Measurements from ENCODE around the gene PLET1. TPM values are rescaled to one million over a fixed set of nuclear protein-coding genes. Genes with fewer than 3 reads are reported as not detected.
"Not testable (repeated sequence)": the region's sequence is repeated elsewhere in the genome, so short reads cannot be mapped to it uniquely, and the experiment has no call there.

The PLET1 gene
- total RNA-seq, 1 donor from 2014 or later, result not detected

DNA sequence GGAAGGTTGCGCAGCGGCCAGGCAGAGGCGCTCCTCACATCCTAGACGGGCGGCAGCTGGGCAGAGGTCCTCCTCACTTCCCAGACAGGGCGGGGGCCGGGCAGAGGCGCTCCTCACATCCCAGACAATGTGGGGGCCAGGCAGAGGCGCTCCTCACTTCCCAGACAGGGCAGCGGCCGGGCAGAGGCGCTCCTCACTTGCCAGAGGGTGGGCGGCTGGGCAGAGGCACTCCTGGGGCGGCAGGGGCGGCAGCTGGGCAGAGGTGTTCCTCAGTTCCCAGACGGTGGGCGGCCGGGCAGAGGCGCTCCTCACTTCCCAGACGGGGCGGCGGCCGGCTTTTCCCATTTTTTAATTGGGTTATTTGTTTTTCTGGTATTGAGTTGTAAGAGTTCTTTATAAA is 54.6 kb downstream of the PLET1 start:
- peaks cover 7% of the 10 kb centered on the region for H3K36me3 Mint-ChIP-seq (ENCODE audit: low read depth)
- H3K9me3 Mint-ChIP-seq (ENCODE audit: low read depth), result peaks cover 4% of the 10 kb centered on the region
- DNase-seq (ENCODE audit: low spot score), result peak; percentile 77
- H3K4me1 Mint-ChIP-seq (ENCODE audit: low read depth), result no peaks in the 10 kb centered on the region
- H3K4me3 Mint-ChIP-seq (ENCODE audit: unreplicated experiment), result no peak overlapping the region
- TF ChIP-seq, protein P1, sequence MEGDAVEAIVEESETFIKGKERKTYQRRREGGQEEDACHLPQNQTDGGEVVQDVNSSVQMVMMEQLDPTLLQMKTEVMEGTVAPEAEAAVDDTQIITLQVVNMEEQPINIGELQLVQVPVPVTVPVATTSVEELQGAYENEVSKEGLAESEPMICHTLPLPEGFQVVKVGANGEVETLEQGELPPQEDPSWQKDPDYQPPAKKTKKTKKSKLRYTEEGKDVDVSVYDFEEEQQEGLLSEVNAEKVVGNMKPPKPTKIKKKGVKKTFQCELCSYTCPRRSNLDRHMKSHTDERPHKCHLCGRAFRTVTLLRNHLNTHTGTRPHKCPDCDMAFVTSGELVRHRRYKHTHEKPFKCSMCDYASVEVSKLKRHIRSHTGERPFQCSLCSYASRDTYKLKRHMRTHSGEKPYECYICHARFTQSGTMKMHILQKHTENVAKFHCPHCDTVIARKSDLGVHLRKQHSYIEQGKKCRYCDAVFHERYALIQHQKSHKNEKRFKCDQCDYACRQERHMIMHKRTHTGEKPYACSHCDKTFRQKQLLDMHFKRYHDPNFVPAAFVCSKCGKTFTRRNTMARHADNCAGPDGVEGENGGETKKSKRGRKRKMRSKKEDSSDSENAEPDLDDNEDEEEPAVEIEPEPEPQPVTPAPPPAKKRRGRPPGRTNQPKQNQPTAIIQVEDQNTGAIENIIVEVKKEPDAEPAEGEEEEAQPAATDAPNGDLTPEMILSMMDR (IDR thresholded peaks at IDR 0.05), result no peak
- peaks cover 13% of the 10 kb centered on the region for H3K27me3 Mint-ChIP-seq (ENCODE audit: low read depth)
- H3K27ac Mint-ChIP-seq (ENCODE audit: unreplicated experiment), result no peak overlapping the region

DNA sequence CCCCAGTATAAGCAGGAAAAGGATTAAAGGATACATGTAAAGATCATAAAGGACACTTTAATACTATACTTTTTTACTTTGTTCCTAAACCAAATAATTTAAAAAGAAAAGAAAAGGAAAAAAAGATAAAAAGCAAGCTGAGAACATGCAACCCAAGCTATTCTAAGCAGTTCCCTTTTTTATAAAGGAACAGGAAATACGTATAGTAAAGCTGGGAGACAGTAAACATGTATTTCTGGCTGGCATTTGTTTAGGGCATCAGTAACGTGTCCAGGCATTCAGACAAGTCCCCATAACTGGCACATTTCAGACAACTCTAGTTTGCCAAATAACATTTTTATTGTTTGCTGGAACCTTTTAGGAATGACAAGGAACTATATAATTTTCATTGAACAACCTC is 60.4 kb downstream of the PLET1 start:
- Mint-ChIP-seq H3K27ac (ENCODE audit: unreplicated experiment) (no peak overlapping the region), H3K9me3 (ENCODE audit: low read depth) (no peaks in the 10 kb centered on the region), H3K4me3 (ENCODE audit: unreplicated experiment) (no peak overlapping the region), H3K4me1 (ENCODE audit: low read depth) (peaks cover 5% of the 10 kb centered on the region), H3K27me3 (ENCODE audit: low read depth) (peaks cover 18% of the 10 kb centered on the region), H3K36me3 (ENCODE audit: low read depth) (peaks cover 4% of the 10 kb centered on the region)
- TF ChIP-seq, protein P1 (IDR thresholded peaks at IDR 0.05), result no peak
- DNase-seq (ENCODE audit: low spot score), result no peak

DNA sequence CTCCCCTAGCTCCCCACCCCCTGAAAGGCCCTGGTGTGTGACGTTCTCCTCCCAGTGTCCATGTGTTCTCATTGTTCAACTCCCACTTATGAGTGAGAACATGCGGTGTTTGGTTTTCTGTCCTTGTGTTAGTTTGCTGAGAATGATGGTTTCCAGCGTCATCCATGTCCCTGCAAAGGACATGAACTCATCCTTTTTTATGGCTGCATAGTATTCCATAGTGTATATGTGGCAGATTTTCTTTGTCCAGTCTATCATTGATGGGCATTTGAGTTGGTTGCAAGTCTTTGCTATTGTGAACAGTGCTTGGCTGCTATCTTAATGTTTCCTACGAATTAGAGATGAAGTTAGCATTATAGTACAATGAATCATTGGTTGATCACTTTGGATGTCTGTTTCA is 61.6 kb downstream of the PLET1 start:
- not testable (repeated sequence) for DNase-seq (ENCODE audit: low spot score); H3K4me1 Mint-ChIP-seq (ENCODE audit: low read depth); H3K4me3 Mint-ChIP-seq (ENCODE audit: unreplicated experiment); H3K36me3 Mint-ChIP-seq (ENCODE audit: low read depth); H3K9me3 Mint-ChIP-seq (ENCODE audit: low read depth); H3K27ac Mint-ChIP-seq (ENCODE audit: unreplicated experiment)
- peaks cover 18% of the 10 kb centered on the region for H3K27me3 Mint-ChIP-seq (ENCODE audit: low read depth)

Other genes with a start within 250 kb of the PLET1 start
- 24.9 to 31.6 TPM (median 27.7 TPM) in 3 replicates for gene DLAT, start 235.5 kb downstream of the PLET1 start, total RNA-seq
- 0.62 to 1.4 TPM (median 1.3 TPM) in 3 replicates for gene PIH1D2, start 186.8 kb downstream of the PLET1 start, total RNA-seq
- gene NKAPD1, start 186.6 kb downstream of the PLET1 start, total RNA-seq, result 15.5 to 18.5 TPM (median 18.2 TPM) in 3 replicates
- gene TIMM8B, start 174.1 kb downstream of the PLET1 start, total RNA-seq, result 56.3 to 67.9 TPM (median 56.5 TPM) in 3 replicates
- gene SDHD, start 174.0 kb downstream of the PLET1 start, total RNA-seq, result 52.0 to 62.8 TPM (median 61.5 TPM) in 3 replicates
- 0.80 to 0.97 TPM (median 0.85 TPM) in 3 replicates for gene IL18, start 96.8 kb downstream of the PLET1 start, total RNA-seq
- 0.75 TPM in 1 of 3 replicates, not detected in the others for gene TEX12, start 93.5 kb downstream of the PLET1 start, total RNA-seq
- 1.2 to 1.9 TPM (median 1.7 TPM) in 3 replicates for gene BCO2, start 85.3 kb downstream of the PLET1 start, total RNA-seq
- gene PTS, start 34.4 kb downstream of the PLET1 start, total RNA-seq, result 43.6 to 64.3 TPM (median 45.8 TPM) in 3 replicates

Measured in chondrocyte (in vitro differentiated cells).